Breast epithelium (tissue), 3 donors: ENCODE results near the gene AMBN.

Experiments used
- CTCF ChIP-seq, 3 donors: fragments of 450-650 bp; IDR thresholded peaks; one replicate each; pipeline ENCODE4 v1.5.1; 2016 to 2017; ENCODE audit warnings: antibody characterized with exemption in 3 of 3, mild to moderate bottlenecking in 3 of 3, moderate library complexity in 3 of 3
- POLR2A ChIP-seq: fragments of 450-650 bp; IDR thresholded peaks from one replicate; pipeline ENCODE4 v1.6.1; 2016; ENCODE audit warnings: antibody characterized with exemption, mild to moderate bottlenecking, moderate library complexity

DNA sequence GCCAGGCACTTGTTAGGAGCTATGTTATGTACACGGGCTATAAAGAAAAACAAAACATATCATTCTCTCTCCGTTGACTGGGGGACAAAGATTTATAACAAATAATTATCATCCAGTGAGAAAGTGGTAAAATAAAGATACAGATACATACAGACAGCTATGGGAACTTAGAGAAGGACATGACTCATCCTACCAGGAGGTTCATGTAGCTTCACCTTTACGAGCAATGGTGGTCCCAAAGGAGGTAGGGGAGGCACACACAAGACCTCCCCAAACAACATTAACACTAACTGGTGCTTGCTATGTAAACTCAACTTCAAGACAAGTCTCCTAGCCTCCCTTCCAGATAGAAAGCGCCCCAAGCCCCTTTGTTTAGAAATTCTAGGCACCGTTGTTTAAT lies 8.9 kb downstream of the AMBN start:
- TF ChIP-seq CTCF (IDR thresholded peaks at IDR 0.05) = no peak
- TF ChIP-seq POLR2A = no peak
